Keratinocyte (primary cell): Measurements from ENCODE around the gene IGFL4. TPM values are rescaled to one million over a fixed set of nuclear protein-coding genes. Genes with fewer than 3 reads are reported as not detected.

Source experiments
- DNase-seq: peaks from one replicate; pipeline ENCODE4 v3.0.0-alpha.2; 2011; ENCODE audit warnings: low read depth, missing footprints, low spot score
- FAIRE-seq: peaks from 2 replicates; lab custom pipeline; 2011; peaks lifted over from hg19 to GRCh38; lab: Jason Lieb, UNC
- H2AFZ ChIP-seq: 2 replicates; pipeline ENCODE4 v1.6.0; 2012; ENCODE audit warnings: low read length, control low read depth, inconsistent platforms; ENCODE audit not compliant: control insufficient read depth
- H3K27ac ChIP-seq: 2 replicates; pipeline ENCODE4 v1.5.1; 2011; ENCODE audit warnings: low read length; ENCODE audit not compliant: control insufficient read depth, insufficient read depth
- H3K27me3 ChIP-seq: 3 replicates; pipeline ENCODE4 v1.6.0; 2011; ENCODE audit warnings: low read length; ENCODE audit not compliant: control insufficient read depth, insufficient read depth; ENCODE audit errors: extremely low read depth
- H3K36me3 ChIP-seq, 2 experiments: 2 replicates in 1 of 2; 3 replicates in 1 of 2; pipeline ENCODE4 v1.5.1; 2011; ENCODE audit warnings: low read length in 2 of 2, mild to moderate bottlenecking in 1 of 2; ENCODE audit not compliant: control insufficient read depth in 2 of 2, insufficient read depth in 2 of 2; ENCODE audit errors: extremely low read depth in 1 of 2
- H3K4me1 ChIP-seq: 3 replicates; pipeline ENCODE4 v1.5.1; 2011; ENCODE audit warnings: low read length; ENCODE audit not compliant: control insufficient read depth, insufficient read depth; ENCODE audit errors: extremely low read depth
- H3K4me2 ChIP-seq: 3 replicates; pipeline ENCODE4 v1.6.0; 2011; ENCODE audit warnings: low read depth, low read length; ENCODE audit not compliant: control insufficient read depth, insufficient read depth; ENCODE audit errors: extremely low read depth
- H3K4me3 ChIP-seq, 3 experiments: fragments of 200-600 bp in 1 of 3; sonication (generic) in 1 of 3; 2 replicates in 2 of 3; 3 replicates in 1 of 3; pipeline ENCODE4 v1.5.1; 2011 to 2016; ENCODE audit warnings: low read length in 3 of 3, mild to moderate bottlenecking in 3 of 3, control low read depth in 2 of 3, inconsistent platforms in 1 of 3, low read depth in 1 of 3, mixed read lengths in 1 of 3, mixed run types in 1 of 3, moderate library complexity in 1 of 3; ENCODE audit not compliant: control insufficient read depth in 2 of 3, insufficient read depth in 2 of 3; ENCODE audit errors: extremely low read depth in 1 of 3
- H3K79me2 ChIP-seq: 2 replicates; pipeline ENCODE4 v1.6.0; 2012; ENCODE audit warnings: low read length; ENCODE audit not compliant: control insufficient read depth, insufficient read depth
- H3K9ac ChIP-seq: 3 replicates; pipeline ENCODE4 v1.6.0; 2011; ENCODE audit warnings: low read length; ENCODE audit not compliant: control insufficient read depth, insufficient read depth; ENCODE audit errors: extremely low read depth
- H3K9me1 ChIP-seq: 3 replicates; pipeline ENCODE4 v1.6.0; 2011; ENCODE audit warnings: low read length; ENCODE audit not compliant: control insufficient read depth, insufficient read depth; ENCODE audit errors: extremely low read depth
- H3K9me3 ChIP-seq: 2 replicates; pipeline ENCODE4 v1.5.1; 2012; ENCODE audit warnings: low read depth, low read length; ENCODE audit not compliant: control insufficient read depth
- H4K20me1 ChIP-seq: 3 replicates; pipeline ENCODE4 v1.6.0; 2011; ENCODE audit warnings: low read length; ENCODE audit not compliant: control insufficient read depth, insufficient read depth; ENCODE audit errors: extremely low read depth
- CTCF ChIP-seq, 3 experiments: IDR thresholded peaks in 1 of 3; conservative IDR thresholded peaks in 1 of 3; optimal IDR thresholded peaks in 1 of 3; 2 replicates in 2 of 3; 3 replicates in 1 of 3; pipeline versions ENCODE3 to v1.5.1; 2011; ENCODE audit warnings: low read length in 3 of 3, mild to moderate bottlenecking in 3 of 3, moderate library complexity in 2 of 3, control low read depth in 1 of 3, inconsistent platforms in 1 of 3; ENCODE audit not compliant: insufficient read depth in 2 of 3; ENCODE audit errors: extremely low read depth in 1 of 3
- EZH2 ChIP-seq: IDR thresholded peaks from one replicate; pipeline ENCODE4 v1.6.1; 2012; ENCODE audit warnings: inconsistent platforms, mild to moderate bottlenecking, low read length, moderate library complexity
- dilution Hi-C: fragments of 300-500 bp; cut with MboI; formaldehyde crosslinking; loops from one replicate; pipeline ENCODE4 v1.7.0; 2020; ENCODE audit warnings: low sequenced_read_pairs; ENCODE audit not compliant: extremely low pct_ligation_motif_present
- polyA plus RNA-seq, 5 experiments: library from polyadenylated mRNA; depleted of rRNA in 3 of 5; stranded (reverse) in 3 of 5; stranded (forward) in 1 of 5; unstranded in 1 of 5; fragments of >200 nt; gene quantifications; 1 replicate in 1 of 5; 2 replicates in 3 of 5; 3 replicates in 1 of 5; pipeline versions ENCODE4 v1.2.1 to v1.2.3, GENCODE V29; 2011 to 2012; ENCODE audit warnings: missing spikeins in 2 of 5, low read depth in 1 of 5, low replicate concordance in 1 of 5

The IGFL4 gene
- polyA plus RNA-seq, 1 donor (not counting 4 experiments of a cell fraction or from before 2014, with no cell fraction given) = not detected

GRCh38 chr19:46035546-46035945 is 5.3 kb downstream of the IGFL4 start:
- Histone ChIP-seq H3K9ac (no peak overlapping the region), H3K9me3 (peaks cover 3% of the 10 kb centered on the region), H3K9me1 (peaks cover 5% of the 10 kb centered on the region), H3K4me1 (peaks cover 2% of the 10 kb centered on the region), H3K27ac (no peak overlapping the region), H3K4me2 (no peak overlapping the region), H3K79me2 (no peaks in the 10 kb centered on the region), H3K4me3 (no peak overlapping the region), H2AFZ (no peak overlapping the region), H4K20me1 (no peaks in the 10 kb centered on the region), H3K36me3 (peaks cover 0 to 1% of the 10 kb centered on the region in 2 experiments), H3K27me3 (peaks cover 47% of the 10 kb centered on the region)
- dilution Hi-C loops = no loop called here
- TF ChIP-seq EZH2 = no peak
- no peak for TF ChIP-seq CTCF (optimal IDR thresholded peaks at IDR 0.05 in 1 of 3, IDR thresholded peaks at IDR 0.05 in 1 of 3, conservative IDR thresholded peaks at IDR 0.05 in 1 of 3; ENCODE audit: extremely low read depth in 1 of 3, insufficient read depth in 2 of 3, low read length in 3 of 3)
- DNase-seq = no peak
- no peak for FAIRE-seq

GRCh38 chr19:46033401-46033800 is 7.4 kb downstream of the IGFL4 start:
- no peak for FAIRE-seq
- Histone ChIP-seq H4K20me1 (peaks cover 3% of the 10 kb centered on the region), H3K27ac (no peak overlapping the region), H3K4me1 (no peaks in the 10 kb centered on the region), H3K9me3 (peaks cover 3% of the 10 kb centered on the region), H3K9me1 (no peaks in the 10 kb centered on the region), H2AFZ (no peak overlapping the region), H3K9ac (no peak overlapping the region), H3K27me3 (peaks cover 40% of the 10 kb centered on the region), H3K4me2 (no peak overlapping the region), H3K36me3 (peaks cover 0 to 1% of the 10 kb centered on the region in 2 experiments), H3K4me3 (no peak overlapping the region), H3K79me2 (no peaks in the 10 kb centered on the region)
- dilution Hi-C loops = no loop called here
- no peak for DNase-seq
- no peak for TF ChIP-seq EZH2
- no peak for TF ChIP-seq CTCF (optimal IDR thresholded peaks at IDR 0.05 in 1 of 3, IDR thresholded peaks at IDR 0.05 in 1 of 3, conservative IDR thresholded peaks at IDR 0.05 in 1 of 3; ENCODE audit: extremely low read depth in 1 of 3, insufficient read depth in 2 of 3, low read length in 3 of 3)
